GM19455 (cell line): ENCODE data around the gene TOGARAM1.

ENCODE experiments used
- ATAC-seq: cut with Tn5 transposase; IDR thresholded peaks from one replicate; pipeline ENCODE4 v1.9.1; 2021; ENCODE audit not compliant: unreplicated experiment

TOGARAM1 gene

DNA sequence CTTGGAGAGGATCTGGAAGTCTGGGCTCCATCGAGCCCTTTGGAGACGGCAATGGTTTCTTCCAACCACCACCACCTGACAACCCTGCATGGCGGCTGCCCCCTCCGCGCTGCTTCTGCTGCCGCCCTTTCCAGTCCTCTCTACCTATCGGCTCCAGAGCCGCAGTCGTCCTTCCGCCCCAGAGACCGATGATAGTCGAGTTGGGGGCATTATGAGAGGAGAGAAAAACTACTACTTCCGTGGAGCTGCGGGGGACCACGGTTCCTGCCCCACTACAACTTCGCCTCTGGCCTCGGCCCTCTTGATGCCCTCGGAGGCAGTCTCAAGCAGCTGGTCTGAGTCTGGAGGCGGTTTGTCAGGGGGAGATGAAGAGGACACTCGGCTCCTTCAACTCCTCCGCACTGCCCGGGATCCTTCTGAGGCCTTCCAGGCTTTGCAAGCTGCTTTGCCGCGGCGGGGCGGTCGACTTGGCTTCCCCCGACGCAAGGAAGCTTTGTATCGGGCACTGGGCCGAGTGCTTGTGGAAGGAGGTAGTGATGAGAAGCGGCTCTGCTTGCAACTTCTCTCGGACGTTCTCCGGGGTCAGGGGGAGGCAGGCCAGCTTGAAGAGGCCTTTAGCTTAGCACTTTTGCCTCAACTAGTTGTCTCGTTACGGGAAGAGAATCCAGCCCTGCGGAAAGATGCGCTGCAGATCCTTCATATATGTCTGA, 499 bp downstream of the TOGARAM1 start:
- peak; percentile 28 for ATAC-seq

DNA sequence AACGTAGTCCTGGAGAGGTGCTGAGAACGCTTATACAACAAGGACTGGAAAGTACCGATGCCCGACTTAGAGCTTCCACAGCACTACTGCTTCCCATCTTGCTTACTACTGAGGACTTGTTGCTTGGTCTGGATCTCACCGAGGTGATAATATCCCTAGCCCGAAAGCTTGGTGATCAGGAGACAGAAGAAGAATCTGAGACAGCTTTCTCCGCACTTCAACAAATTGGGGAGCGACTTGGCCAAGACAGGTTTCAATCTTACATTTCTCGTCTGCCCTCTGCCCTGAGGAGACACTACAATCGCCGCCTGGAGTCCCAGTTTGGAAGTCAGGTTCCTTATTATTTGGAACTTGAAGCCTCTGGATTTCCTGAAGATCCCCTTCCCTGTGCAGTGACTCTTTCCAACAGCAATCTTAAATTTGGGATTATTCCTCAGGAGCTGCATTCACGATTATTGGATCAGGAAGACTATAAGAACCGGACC, 1.1 kb downstream of the TOGARAM1 start:
- no peak for ATAC-seq

- ATAC-seq, result no peak
Measured at GRCh38 chr14:44963775-44964380, 1.9 kb downstream of the TOGARAM1 start.

- no peak for ATAC-seq
Measured at GRCh38 chr14:44966601-44967336, 4.8 kb downstream of the TOGARAM1 start.

DNA sequence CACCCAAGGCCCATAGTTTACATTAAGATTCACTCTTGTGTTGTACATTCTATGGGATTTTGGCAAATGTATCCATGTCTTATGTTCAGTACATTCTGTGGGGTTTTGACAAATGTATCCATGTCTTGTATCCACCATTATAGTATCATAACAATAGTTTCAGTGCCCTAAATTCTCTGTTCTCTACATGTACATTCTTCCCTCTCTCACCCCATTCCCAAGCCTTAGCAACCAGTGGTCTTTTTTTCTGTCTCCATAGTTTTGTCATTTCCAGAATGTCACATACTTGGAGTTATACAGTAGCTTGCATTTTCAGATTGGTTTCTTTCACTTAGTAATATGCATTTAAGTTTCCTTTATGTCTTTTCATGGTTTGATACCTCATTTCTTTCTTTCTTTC, 6.7 kb downstream of the TOGARAM1 start:
- no peak for ATAC-seq

- ATAC-seq, result no peak
Measured at GRCh38 chr14:44970907-44971306, 8.9 kb downstream of the TOGARAM1 start.

DNA sequence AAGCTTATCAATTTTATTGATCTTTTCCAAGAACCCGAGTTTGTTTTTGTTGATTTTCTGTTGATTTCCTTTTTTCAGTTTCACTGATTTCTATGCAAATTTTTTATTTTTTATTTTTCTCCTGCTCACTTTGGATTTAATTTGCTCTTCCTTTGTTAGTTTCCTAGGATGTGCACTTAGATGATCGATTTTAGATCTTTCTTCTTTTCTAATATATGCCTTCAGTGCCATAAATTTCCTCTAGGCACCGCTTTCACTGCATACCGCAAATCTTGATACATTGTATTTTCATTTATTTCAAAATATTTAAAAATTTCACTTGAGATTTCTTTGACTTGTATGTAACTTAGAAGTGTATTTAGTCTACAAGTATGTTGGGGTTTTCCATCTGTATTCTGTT, 9.5 kb downstream of the TOGARAM1 start:
- no peak for ATAC-seq

DNA sequence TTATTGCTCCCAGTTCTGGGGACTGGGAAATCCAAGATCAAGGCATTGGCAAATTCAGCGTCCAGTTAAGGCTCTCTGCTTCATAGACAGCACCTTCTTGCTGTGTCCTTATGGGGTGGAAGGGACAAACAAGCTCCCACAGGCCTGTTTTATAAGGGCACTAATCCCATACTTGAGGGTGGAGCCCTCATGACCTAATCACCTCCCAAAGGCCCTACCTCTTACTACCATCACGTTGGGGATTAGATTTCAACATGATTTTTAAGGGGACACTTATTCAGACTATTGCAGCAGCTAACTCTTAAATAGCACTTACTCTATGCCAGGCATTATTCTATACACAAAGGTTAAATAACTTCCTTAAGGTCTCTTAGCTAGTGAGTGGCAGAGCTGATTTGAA, 17.3 kb downstream of the TOGARAM1 start:
- no peak for ATAC-seq

DNA sequence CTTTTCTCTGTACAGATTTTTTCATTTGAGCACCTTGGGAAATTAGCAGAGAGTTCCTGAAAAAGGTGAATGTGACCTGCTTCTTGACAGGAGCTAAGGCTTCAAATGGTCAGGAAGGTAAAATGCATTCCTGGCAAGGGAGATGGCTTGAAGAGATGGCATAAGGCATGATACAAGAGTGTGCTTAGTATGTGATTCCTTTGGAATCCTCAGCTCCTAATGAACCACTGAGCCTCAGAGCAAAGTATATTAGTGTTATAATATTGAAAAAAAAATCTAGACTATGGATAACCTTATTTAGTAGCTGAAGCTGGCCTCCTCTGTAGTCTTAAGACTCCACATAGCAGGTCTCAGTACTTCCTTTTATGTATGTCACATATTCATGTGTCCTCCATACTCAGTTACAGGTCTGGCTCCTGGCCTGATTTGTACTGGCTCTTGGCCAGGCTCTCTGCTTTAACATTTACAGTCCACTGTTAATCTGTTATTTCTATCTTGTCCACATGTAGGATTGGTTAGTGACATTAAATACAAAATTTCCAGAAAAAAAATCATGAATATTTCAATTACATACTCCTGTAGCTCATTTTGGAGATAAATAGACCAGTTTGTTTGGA, 17.9 kb downstream of the TOGARAM1 start:
- ATAC-seq, result no peak

- no peak for ATAC-seq
Measured at GRCh38 chr14:44981198-44981597, 19.2 kb downstream of the TOGARAM1 start.

- ATAC-seq, result no peak
Measured at GRCh38 chr14:44982594-44982993, 20.6 kb downstream of the TOGARAM1 start.

DNA sequence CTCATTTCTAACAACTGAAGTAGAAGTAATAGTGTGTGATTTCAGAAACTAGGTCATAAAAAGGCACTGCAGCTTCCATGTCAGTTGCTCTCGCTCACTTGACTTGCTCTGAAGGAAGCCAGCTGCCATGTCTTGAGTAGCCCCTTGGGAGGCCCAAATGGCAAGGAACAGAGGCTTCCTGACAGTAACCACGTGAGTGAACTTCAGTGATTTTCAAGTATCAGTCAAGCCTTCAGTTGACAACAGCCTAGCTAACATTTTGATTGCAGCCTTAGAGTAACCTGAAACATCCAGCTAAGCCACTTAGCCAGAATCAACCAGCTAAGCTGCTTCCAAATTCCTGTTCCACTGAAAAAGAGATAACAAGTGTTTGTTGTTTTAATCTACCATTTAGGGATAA, 26.7 kb downstream of the TOGARAM1 start:
- ATAC-seq, result no peak

DNA sequence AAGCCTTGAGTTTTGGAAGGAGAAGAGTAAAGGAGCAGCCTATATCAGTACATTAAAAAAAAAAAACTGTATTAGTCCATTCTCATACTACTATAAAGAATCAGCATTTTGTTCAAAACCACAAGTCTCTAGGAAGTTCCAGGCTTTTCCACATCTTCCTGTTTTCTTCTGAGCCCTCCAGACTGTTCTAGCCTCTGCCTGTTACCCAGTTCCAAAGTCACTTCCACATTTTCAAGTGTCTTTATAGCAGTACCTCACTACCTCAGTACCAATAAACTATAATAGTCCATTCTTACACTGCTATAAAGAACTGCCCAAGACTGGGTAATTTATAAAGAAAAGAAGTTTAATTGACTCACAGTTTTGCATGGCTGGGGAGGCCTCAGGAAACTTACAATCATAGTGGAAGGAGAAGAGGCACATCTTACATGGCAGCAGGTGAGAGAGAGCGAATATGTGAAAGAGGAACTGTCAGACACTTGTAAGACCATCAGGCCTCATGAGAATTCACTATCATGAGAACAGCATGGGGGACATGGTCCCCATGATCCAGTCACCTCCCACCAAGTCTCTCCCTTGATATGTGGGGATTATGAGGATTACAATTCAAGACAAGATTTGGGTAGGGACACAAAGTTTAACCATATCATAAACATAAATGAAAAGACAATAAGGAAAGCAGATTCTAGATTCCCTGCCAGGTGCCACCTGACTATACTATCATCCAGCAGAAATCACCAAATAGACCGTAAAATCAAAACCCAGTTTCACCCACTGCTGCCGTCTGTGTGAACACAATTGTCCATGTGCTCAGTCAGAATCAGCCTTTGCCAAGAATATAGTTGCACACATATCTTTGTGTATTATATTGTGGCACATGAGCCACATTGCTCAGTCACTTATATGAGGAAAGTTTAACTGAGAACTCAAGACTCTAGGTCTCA, 27.8 kb downstream of the TOGARAM1 start:
- no peak for ATAC-seq

DNA sequence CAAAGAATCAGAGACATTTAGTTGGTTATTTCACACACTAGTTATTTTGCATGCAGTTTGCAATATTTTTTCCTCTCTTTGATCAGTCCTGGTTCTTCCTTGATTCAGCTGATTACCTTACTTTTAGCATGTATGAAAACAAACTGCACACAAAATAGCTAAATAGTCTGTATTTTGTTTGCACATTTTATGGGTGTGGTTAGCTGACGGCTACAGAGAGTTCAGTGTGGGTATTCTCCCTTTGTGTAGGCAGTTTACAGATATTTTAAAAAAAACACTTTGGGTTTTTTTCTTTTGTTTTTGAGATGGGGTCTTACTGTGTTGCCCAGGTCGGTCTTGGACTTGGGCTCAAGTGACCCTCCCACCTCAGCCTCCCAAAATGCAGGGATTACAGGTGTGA, 28.5 kb downstream of the TOGARAM1 start:
- ATAC-seq, result no peak

- no peak for ATAC-seq
Measured at GRCh38 chr14:44995196-44995595, 33.2 kb downstream of the TOGARAM1 start.

- ATAC-seq, result no peak
Measured at GRCh38 chr14:44995770-44996294, 33.8 kb downstream of the TOGARAM1 start.

DNA sequence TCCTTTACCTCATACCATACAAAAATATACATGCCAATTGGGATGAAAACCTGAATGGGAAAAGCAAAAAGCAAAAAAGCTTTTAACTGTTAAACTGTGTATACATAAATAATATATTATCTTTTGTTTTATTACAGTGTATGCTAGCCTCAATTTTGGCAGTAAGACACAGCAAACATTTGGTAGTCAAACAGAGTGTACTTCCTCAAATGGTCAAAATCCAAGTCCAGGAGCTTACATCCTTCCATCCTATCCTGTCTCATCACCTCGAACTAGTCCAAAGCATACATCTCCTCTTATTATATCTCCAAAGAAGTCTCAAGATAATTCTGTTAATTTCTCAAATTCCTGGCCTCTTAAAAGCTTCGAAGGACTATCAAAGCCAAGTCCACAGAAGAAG, 41.9 kb downstream of the TOGARAM1 start:
- ATAC-seq, result no peak

DNA sequence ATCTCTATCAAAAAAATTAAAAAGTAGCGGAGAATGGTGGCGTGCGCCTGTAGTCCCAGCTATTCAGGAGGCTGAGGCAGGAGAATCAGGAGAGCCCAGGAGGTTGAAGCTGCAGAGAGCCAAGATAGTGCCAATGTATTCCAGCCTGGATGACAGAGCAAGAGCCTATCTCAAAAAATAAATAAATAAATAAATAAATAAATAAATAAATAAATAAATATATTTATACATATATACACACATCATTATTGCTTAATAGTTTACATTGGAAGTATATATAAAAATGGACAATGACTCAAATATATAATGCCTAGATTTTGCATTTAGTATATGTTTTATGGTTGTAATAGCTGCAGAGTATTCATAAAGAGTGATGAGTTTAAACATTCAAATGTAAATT, 53.1 kb downstream of the TOGARAM1 start:
- ATAC-seq, result no peak

DNA sequence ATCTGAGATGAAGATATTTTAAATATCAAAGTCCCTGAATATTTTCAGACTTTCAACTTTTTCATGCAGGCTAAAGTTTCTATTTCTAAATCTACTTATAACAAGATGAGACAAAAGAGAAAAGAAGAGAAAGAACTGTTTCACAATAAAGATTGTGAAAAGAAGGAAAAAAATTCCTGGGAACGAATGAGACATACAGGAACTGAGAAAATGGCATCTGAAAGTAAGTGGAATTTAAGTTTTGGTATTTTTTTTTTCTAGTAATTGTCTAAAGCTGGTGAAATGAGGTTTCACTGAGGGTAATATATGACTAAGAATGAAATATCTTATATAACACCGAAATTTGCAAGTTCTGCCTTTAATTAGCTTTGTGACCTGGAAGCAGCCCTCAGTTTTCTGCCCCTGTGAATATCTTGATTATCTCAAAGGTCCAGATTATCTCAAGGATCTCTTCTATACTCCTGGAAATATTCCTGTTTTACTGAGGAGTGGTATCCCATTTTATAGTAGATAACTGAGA, 66.2 kb downstream of the TOGARAM1 start:
- no peak for ATAC-seq

GRCh38 chr14:45034730-45035129, 72.7 kb downstream of the TOGARAM1 start:
- ATAC-seq, result no peak
